HCT116 (cell line): ENCODE measurements around the gene ABHD5. TPM values are rescaled to one million over a fixed set of nuclear protein-coding genes. Genes with fewer than 3 reads are reported as not detected.

Experiments
- ATAC-seq: fragments of 200-7000 bp; cut with Tn5 transposase; 2 replicates; pipeline ENCODE4 v1.9.1; 2020; ENCODE audit warnings: mild to moderate bottlenecking, moderate library complexity
- BruUV-seq: library from RNA; stranded (reverse); fragments of 400-500 nt; replicated peaks from 2 replicates; lab custom pipeline; 2021; lab: Mats Ljungman, UMichigan
- CTCF ChIA-PET: fragments of 300-600 bp; sonication (Branson Sonifier 250); formaldehyde crosslinking; loops from one replicate; lab custom pipeline; 2021; ENCODE audit warnings: antibody characterized with exemption; lab: Charles Lee
- POLR2A ChIA-PET: fragments of 300-600, 350-600 bp; sonication (Branson Sonifier 250); formaldehyde crosslinking; loops from one replicate; lab custom pipeline; 2021; ENCODE audit warnings: antibody characterized with exemption; lab: Charles Lee
- RAD21 ChIA-PET, 2 experiments: fragments of 300-600 bp; sonication (Branson Sonifier 250); formaldehyde crosslinking; loops; one replicate each; lab custom pipeline; 2023; ENCODE audit warnings: low total read pairs in 2 of 2; ENCODE audit not compliant: uncharacterized antibody in 2 of 2, unreplicated experiment in 2 of 2, low non-redundant PET in 1 of 2; lab: Charles Lee
- DNase-seq: peaks from one replicate; pipeline ENCODE4 v3.0.0-alpha.2; 2010; ENCODE audit warnings: low read depth, low spot score
- H2AFZ ChIP-seq: fragments of 200-600 bp; shearing (Covaris generic), sonication (generic); 2 replicates; pipeline ENCODE4 v1.6.1; 2017; ENCODE audit warnings: low read depth, mixed run types, mixed read lengths, antibody characterized with exemption, low read length; ENCODE audit not compliant: poor library complexity, severe bottlenecking
- H3K27ac ChIP-seq: 2 replicates; pipeline ENCODE4 v1.5.1; 2012; ENCODE audit warnings: low read depth, low read length
- H3K27me3 ChIP-seq: fragments of 200-600 bp; sonication (generic); 2 replicates; pipeline ENCODE4 v1.6.1; 2016; ENCODE audit warnings: mixed run types, low read length, mixed read lengths; ENCODE audit not compliant: insufficient read depth
- H3K36me3 ChIP-seq, 2 experiments: fragments of 200-500 bp in 1 of 2; fragments of 200-600 bp in 1 of 2; sonication (Bioruptor generic) in 1 of 2; sonication (generic) in 1 of 2; 2 replicates each; pipeline versions ENCODE4 v1.5.1 to v1.6.1; 2014 to 2016; ENCODE audit warnings: low read length in 2 of 2, inconsistent platforms in 1 of 2, mixed read lengths in 1 of 2, mixed run types in 1 of 2; ENCODE audit not compliant: insufficient read depth in 2 of 2, control insufficient read depth in 1 of 2
- H3K4me1 ChIP-seq, 2 experiments: fragments of 200-600 bp in 1 of 2; sonication (generic) in 1 of 2; 2 replicates each; pipeline versions ENCODE4 v1.5.1 to v1.6.1; 2012 to 2017; ENCODE audit warnings: low read length in 2 of 2, inconsistent platforms in 1 of 2, mild to moderate bottlenecking in 1 of 2, mixed read lengths in 1 of 2, mixed run types in 1 of 2, moderate library complexity in 1 of 2; ENCODE audit not compliant: insufficient read depth in 2 of 2, control insufficient read depth in 1 of 2
- H3K4me2 ChIP-seq: fragments of 200-600 bp; sonication (generic); 2 replicates; pipeline ENCODE4 v1.6.1; 2017; ENCODE audit warnings: mixed run types, low read length, mixed read lengths
- H3K4me3 ChIP-seq, 2 experiments: fragments of 200-600 bp in 1 of 2; sonication (generic) in 1 of 2; replicated peaks in 1 of 2; 2 replicates each; pipeline ENCODE4 v1.5.1; 2011 to 2016; ENCODE audit warnings: low read length in 2 of 2, control low read depth in 1 of 2, low read depth in 1 of 2, mild to moderate bottlenecking in 1 of 2, mixed read lengths in 1 of 2, mixed run types in 1 of 2
- H3K79me2 ChIP-seq: fragments of 200-600 bp; sonication (generic); 2 replicates; pipeline ENCODE4 v1.6.1; 2017; ENCODE audit warnings: mild to moderate bottlenecking, mixed run types, low read length, moderate library complexity, mixed read lengths; ENCODE audit not compliant: insufficient read depth
- H3K9ac ChIP-seq: fragments of 200-600 bp; sonication (generic); 2 replicates; pipeline ENCODE4 v1.6.1; 2016; ENCODE audit warnings: low read length, mixed read lengths
- H3K9me2 ChIP-seq: fragments of 200-600 bp; sonication (generic), shearing (Covaris generic); 2 replicates; pipeline ENCODE4 v1.6.1; 2017; ENCODE audit warnings: mixed run types, mild to moderate bottlenecking, moderate library complexity; ENCODE audit not compliant: insufficient read depth
- H3K9me3 ChIP-seq, 2 experiments: fragments of 200-500 bp in 1 of 2; fragments of 200-600 bp in 1 of 2; sonication (Bioruptor generic) in 1 of 2; sonication (generic) in 1 of 2; 2 replicates each; pipeline ENCODE4 v1.6.1; 2014 to 2017; ENCODE audit warnings: low read length in 2 of 2, mixed read lengths in 2 of 2, inconsistent platforms in 1 of 2, low read depth in 1 of 2, mild to moderate bottlenecking in 1 of 2, mixed run types in 1 of 2, moderate library complexity in 1 of 2; ENCODE audit not compliant: control insufficient read depth in 1 of 2, insufficient read depth in 1 of 2
- H4K20me1 ChIP-seq: fragments of 200-600 bp; sonication (generic), shearing (Covaris generic); 2 replicates; pipeline ENCODE4 v1.6.1; 2017; ENCODE audit warnings: mixed run types, mild to moderate bottlenecking, moderate library complexity; ENCODE audit not compliant: insufficient read depth
- CBX3 ChIP-seq: IDR thresholded peaks from 2 replicates; pipeline ENCODE4 v1.6.1; 2012; ENCODE audit warnings: low read depth
- ELF1 ChIP-seq: IDR thresholded peaks from 2 replicates; pipeline ENCODE4 v1.6.1; 2012; ENCODE audit warnings: low read depth, borderline replicate concordance
- JUND ChIP-seq: IDR thresholded peaks from 2 replicates; pipeline ENCODE4 v1.6.1; 2012
- MAX ChIP-seq: IDR thresholded peaks from 2 replicates; pipeline ENCODE4 v1.6.1; 2012
- POLR2AphosphoS5 ChIP-seq: IDR thresholded peaks from 2 replicates; pipeline ENCODE4 v1.6.1; 2011; ENCODE audit warnings: mild to moderate bottlenecking, low read depth, low read length, moderate library complexity
- SP1 ChIP-seq: IDR thresholded peaks from 2 replicates; pipeline ENCODE4 v1.6.1; 2012; ENCODE audit warnings: low read depth
- YY1 ChIP-seq: IDR thresholded peaks from 2 replicates; pipeline ENCODE4 v1.6.1; 2011; ENCODE audit warnings: low read length, low read depth, moderate library complexity, mild to moderate bottlenecking; ENCODE audit not compliant: insufficient replicate concordance; ENCODE audit errors: extremely low read depth
- ZBTB33 ChIP-seq: IDR thresholded peaks from 2 replicates; pipeline ENCODE4 v1.6.1; 2011; ENCODE audit warnings: mild to moderate bottlenecking, low read length, moderate library complexity; ENCODE audit not compliant: insufficient replicate concordance; ENCODE audit errors: extremely low read depth
- ZFX ChIP-seq: fragments of 450-650 bp; IDR thresholded peaks from 2 replicates; pipeline ENCODE4 v1.6.1; 2017
- intact Hi-C: fragments of 100-400 bp; cut with micrococcal nuclease; formaldehyde crosslinking; loops from 2 replicates; pipeline ENCODE4 v1.10.0; 2022
- total RNA-seq: library from RNA; stranded (reverse); gene quantifications from one replicate; pipeline ENCODE4 v1.2.1, GENCODE V29; 2021; ENCODE audit not compliant: unreplicated experiment

The ABHD5 gene
- total RNA-seq, 1 experiment from 2014 or later, result 18.5 TPM

GRCh38 chr3:43691120-43691995 lies 620 bp downstream of the ABHD5 start:
- no peaks in the 10 kb centered on the region for H3K9me2 ChIP-seq
- peak; percentile 68 for DNase-seq
- H3K79me2 ChIP-seq, result peaks cover 44% of the 10 kb centered on the region
- peak overlapping the region; percentile 73 for H3K9ac ChIP-seq
- no peaks in the 10 kb centered on the region for H4K20me1 ChIP-seq
- no peaks in the 10 kb centered on the region for H3K27me3 ChIP-seq
- peaks cover 10 to 25% of the 10 kb centered on the region in 2 experiments; a peak in 2 of 4 replicates for H3K4me1 ChIP-seq
- TF ChIP-seq JUND (no peak), POLR2AphosphoS5 (peak; percentile 61), MAX (peak; percentile 38; the same call in 1 of the 2 replicates), ZBTB33 (no peak), CBX3 (no peak), ZFX (peak; percentile 94), YY1 (peak; percentile 73), SP1 (0 out of 2 replicates have a peak, but pooled peaks have one; percentile 4), ELF1 (no peak)
- H3K36me3 ChIP-seq, result no peaks in the 10 kb centered on the region
- H3K27ac ChIP-seq, result peak overlapping the region; percentile 88
- ChIA-PET CTCF (no interaction called here), POLR2A (interaction anchor here (1.2 kb wide), 1 partner anchor 94 kb away, joined by 4 read pairs; no protein-coding TSS in a partner anchor), RAD21 (no interaction called here)
- H2AFZ ChIP-seq, result no peak overlapping the region
- H3K4me3 ChIP-seq, result peak overlapping the region; percentile 58 to 64
- ATAC-seq, result peak; percentile 81
- H3K4me2 ChIP-seq, result peak overlapping the region; percentile 98
- intact Hi-C loops, result no loop called here
- no TSS peak for BruUV-seq
- H3K9me3 ChIP-seq, result no peaks in the 10 kb centered on the region
